ENCODE measurements around the gene IL1R2. TPM values are rescaled to one million over a fixed set of nuclear protein-coding genes. Genes with fewer than 3 reads are reported as not detected.

IL1R2 gene
- total and polyA plus RNA-seq, 2 of the 8 experiments (the other 6 are each of a cell fraction or from before 2014, with no cell fraction given) = 0.06 TPM; not detected in 1

- no peak for TF ChIP-seq CHD7 (IDR thresholded peaks at IDR 0.05; ENCODE audit: insufficient replicate concordance, low read length)
- no peak for TF ChIP-seq RAD21 (IDR thresholded peaks at IDR 0.05 in 1 of 2, conservative IDR thresholded peaks at IDR 0.05 in 1 of 2; ENCODE audit: low read depth in 2 of 2, low read length in 2 of 2)
- no peak for TF ChIP-seq EP300 (IDR thresholded peaks at IDR 0.05; ENCODE audit: borderline replicate concordance in 1 of 2, low read depth in 2 of 2, low read length in 2 of 2)
- TF ChIP-seq CHD1 (IDR thresholded peaks at IDR 0.05; ENCODE audit: low read depth, low read length) = no peak
- no peak for TF ChIP-seq NRF1 (IDR thresholded peaks at IDR 0.05; ENCODE audit: low read depth, low read length)
- no peak for TF ChIP-seq GABPA (IDR thresholded peaks at IDR 0.05; ENCODE audit: borderline replicate concordance, insufficient read depth, low read length)
- no peak for TF ChIP-seq POLR2AphosphoS5 (IDR thresholded peaks at IDR 0.05; ENCODE audit: low read depth, low read length)
- no peak for TF ChIP-seq NANOG (IDR thresholded peaks at IDR 0.05; ENCODE audit: insufficient read depth, low read depth, low read length, poor library complexity, severe bottlenecking)
- no peak for TF ChIP-seq FOSL1 (IDR thresholded peaks at IDR 0.05; ENCODE audit: insufficient read depth, low read depth, low read length)
- TF ChIP-seq CEBPB (IDR thresholded peaks at IDR 0.05; ENCODE audit: low read depth, low read length) = no peak
- no peak for TF ChIP-seq KDM5A (IDR thresholded peaks at IDR 0.05; ENCODE audit: low read length)
Measured at GRCh38 chr2:102003696-102004095, 11.9 kb downstream of the IL1R2 start (continued).
